SK-N-SH (cell line): ENCODE data around the gene EGF. TPM values are rescaled to one million over a fixed set of nuclear protein-coding genes. Genes with fewer than 3 reads are reported as not detected.

Experiments
- CTCF ChIA-PET: fragments of 300-600, 350-600 bp; formaldehyde crosslinking; extraction: SDS; loops from one replicate; lab custom pipeline; 2021; lab: Yijun Ruan, JAX
- POLR2A ChIA-PET: fragments of 350-600 bp; sonication (Branson Sonifier 250); formaldehyde crosslinking; extraction: SDS; loops from one replicate; lab custom pipeline; 2020; ENCODE audit warnings: antibody characterized with exemption, inconsistent platforms; lab: Yijun Ruan, JAX
- DNase-seq: peaks from one replicate; pipeline ENCODE4 v3.0.0; 2012
- H2AFZ ChIP-seq: fragments of 200-600 bp; sonication (generic); 2 replicates; pipeline ENCODE4 v1.8.1; 2016; ENCODE audit warnings: antibody characterized with exemption, mild to moderate bottlenecking, low read depth
- H3F3A ChIP-seq: fragments of 200-600 bp; sonication (generic); replicated peaks from 2 replicates; pipeline ENCODE3; 2016; ENCODE audit warnings: antibody characterized with exemption, mild to moderate bottlenecking; ENCODE audit not compliant: insufficient read depth
- H3K27ac ChIP-seq, 2 experiments: fragments of 200-500 bp in 1 of 2; fragments of 200-600 bp in 1 of 2; sonication (Bioruptor generic) in 1 of 2; sonication (generic), shearing (Covaris generic) in 1 of 2; 2 replicates each; pipeline versions ENCODE4 v1.5.1 to v1.6.1; 2014 to 2016; ENCODE audit warnings: low read depth in 2 of 2, inconsistent platforms in 1 of 2, low read length in 1 of 2, mild to moderate bottlenecking in 1 of 2, mixed read lengths in 1 of 2
- H3K27me3 ChIP-seq: fragments of 200-600 bp; sonication (generic), shearing (Covaris generic); 2 replicates; pipeline ENCODE4 v1.6.1; 2016; ENCODE audit warnings: mixed run types; ENCODE audit not compliant: insufficient read depth
- H3K36me3 ChIP-seq, 2 experiments: fragments of 200-500 bp in 1 of 2; fragments of 200-600 bp in 1 of 2; sonication (Bioruptor generic) in 1 of 2; sonication (generic) in 1 of 2; replicated peaks in 1 of 2; 2 replicates each; pipeline versions ENCODE3 to v1.5.1; 2014 to 2016; ENCODE audit warnings: low read length in 1 of 2, mild to moderate bottlenecking in 1 of 2; ENCODE audit not compliant: insufficient read depth in 2 of 2, control insufficient read depth in 1 of 2
- H3K4me1 ChIP-seq, 2 experiments: fragments of 200-500 bp in 1 of 2; fragments of 200-600 bp in 1 of 2; sonication (Bioruptor generic) in 1 of 2; sonication (generic), shearing (Covaris generic) in 1 of 2; 2 replicates each; pipeline versions ENCODE4 v1.5.1 to v1.6.1; 2014 to 2016; ENCODE audit warnings: low read depth in 1 of 2, low read length in 1 of 2, mixed run types in 1 of 2; ENCODE audit not compliant: insufficient read depth in 2 of 2, control insufficient read depth in 1 of 2
- H3K4me2 ChIP-seq: fragments of 200-600 bp; sonication (generic), shearing (Covaris generic); 2 replicates; pipeline ENCODE4 v1.6.1; 2017; ENCODE audit warnings: mixed run types
- H3K4me3 ChIP-seq, 2 experiments: fragments of 200-500 bp in 1 of 2; fragments of 200-600 bp in 1 of 2; sonication (Bioruptor generic) in 1 of 2; sonication (generic), shearing (Covaris generic) in 1 of 2; 2 replicates each; pipeline versions ENCODE4 v1.5.1 to v1.8.1; 2014 to 2016; ENCODE audit warnings: low read depth in 2 of 2, inconsistent platforms in 1 of 2, low read length in 1 of 2, mild to moderate bottlenecking in 1 of 2, mixed read lengths in 1 of 2, moderate library complexity in 1 of 2
- H3K79me2 ChIP-seq: fragments of 200-600 bp; sonication (generic); 2 replicates; pipeline ENCODE4 v1.8.1; 2017; ENCODE audit warnings: mild to moderate bottlenecking; ENCODE audit not compliant: insufficient read depth
- H3K9ac ChIP-seq: fragments of 200-600 bp; sonication (generic); 2 replicates; pipeline ENCODE4 v1.6.1; 2017; ENCODE audit warnings: mixed run types
- H3K9me2 ChIP-seq: fragments of 200-600 bp; sonication (generic); 2 replicates; pipeline ENCODE4 v1.6.1; 2017; ENCODE audit warnings: mixed run types
- H3K9me3 ChIP-seq: fragments of 200-600 bp; sonication (generic); 2 replicates; pipeline ENCODE4 v1.6.1; 2017; ENCODE audit warnings: mixed run types, mild to moderate bottlenecking, moderate library complexity
- H4K20me1 ChIP-seq: fragments of 200-600 bp; sonication (generic); 2 replicates; pipeline ENCODE4 v1.6.1; 2017; ENCODE audit warnings: mild to moderate bottlenecking, mixed run types; ENCODE audit not compliant: insufficient read depth
- EZH2phosphoT487 ChIP-seq: fragments of 200-600 bp; sonication (generic); IDR thresholded peaks from 2 replicates; pipeline ENCODE4 v1.6.1; 2017; ENCODE audit warnings: low read depth, mixed run types, mild to moderate bottlenecking, antibody characterized with exemption, moderate library complexity, borderline replicate concordance
- GABPA ChIP-seq: IDR thresholded peaks from 2 replicates; pipeline ENCODE4 v1.4.0; 2012; ENCODE audit warnings: low read depth, mild to moderate bottlenecking
- MAX ChIP-seq: IDR thresholded peaks from 2 replicates; pipeline ENCODE4 v1.4.0; 2012; ENCODE audit warnings: low read depth
- MEF2A ChIP-seq: IDR thresholded peaks from 2 replicates; pipeline ENCODE4 v1.4.0; 2012; ENCODE audit warnings: low read depth, borderline replicate concordance
- NFIC ChIP-seq: IDR thresholded peaks from 2 replicates; pipeline ENCODE4 v1.4.0; 2012; ENCODE audit warnings: borderline replicate concordance
- NRF1 ChIP-seq: IDR thresholded peaks from 2 replicates; pipeline ENCODE4 v1.6.1; 2012; ENCODE audit warnings: low read depth, mild to moderate bottlenecking, low read length
- POLR2AphosphoS5 ChIP-seq: IDR thresholded peaks from 2 replicates; pipeline ENCODE4 v1.6.1; 2012; ENCODE audit warnings: low read depth, low read length
- RAD21 ChIP-seq: IDR thresholded peaks from 2 replicates; pipeline ENCODE4 v1.6.1; 2012; ENCODE audit warnings: mild to moderate bottlenecking, low read length
- TEAD4 ChIP-seq: IDR thresholded peaks from 2 replicates; pipeline ENCODE4 v1.4.0; 2012; ENCODE audit warnings: mild to moderate bottlenecking, borderline replicate concordance; ENCODE audit not compliant: insufficient read depth
- USF1 ChIP-seq: IDR thresholded peaks from 2 replicates; pipeline ENCODE4 v1.4.0; 2012; ENCODE audit warnings: low read depth, borderline replicate concordance
- ZBTB33 ChIP-seq: IDR thresholded peaks from 2 replicates; pipeline ENCODE4 v1.4.0; 2012; ENCODE audit warnings: low read depth, borderline replicate concordance
- WGBS: methylation state at CpG from one replicate; pipeline ENCODE4 v1.1.6; 2017; ENCODE audit warnings: low lambda C conversion rate; 5-methylcytosine and 5-hydroxymethylcytosine counted together
- polyA plus RNA-seq, 3 experiments: library from polyadenylated mRNA; depleted of rRNA; stranded (reverse); fragments of >200 nt; gene quantifications; 2 replicates each; pipeline ENCODE4 v1.2.3, GENCODE V29; 2012

The EGF gene
- polyA plus RNA-seq, 1 of the 3 experiments (the other 2 are of a cell fraction): 0.89 TPM

- POLR2A ChIA-PET: no interaction called here
- no peak overlapping the region for H3K4me3 ChIP-seq
- CTCF ChIA-PET: no interaction called here
These were observed 31.1 kb downstream of the EGF start for GRCh38 chr4:109943745-109944144.

GRCh38 chr4:109944591-109944990, 31.9 kb downstream of the EGF start:
- no peaks in the 10 kb centered on the region for H3K79me2 ChIP-seq
- 43% methylated on average over 2 of the region's 2 CpGs for WGBS

More at GRCh38 chr4:109943745-109944144, 31.1 kb downstream of the EGF start:
- H2AFZ ChIP-seq: 0 out of 2 replicates have a peak overlapping the region, but pooled peaks have one; percentile 35
- no peaks in the 10 kb centered on the region for H3K36me3 ChIP-seq
- H3K9ac ChIP-seq: no peak overlapping the region
- H3K4me2 ChIP-seq: no peak overlapping the region
- TF ChIP-seq MEF2A (no peak), NRF1 (no peak)
- no peaks in the 10 kb centered on the region for H3K79me2 ChIP-seq
- H3F3A ChIP-seq: peaks cover 10% of the 10 kb centered on the region
- no peaks in the 10 kb centered on the region for H3K27me3 ChIP-seq
- H3K9me3 ChIP-seq: no peaks in the 10 kb centered on the region
- DNase-seq: no peak
- H3K9me2 ChIP-seq: no peaks in the 10 kb centered on the region
- H3K27ac ChIP-seq: no peak overlapping the region
- no peaks in the 10 kb centered on the region for H4K20me1 ChIP-seq
- 17% methylated on average over 2 of the region's 2 CpGs for WGBS
- H3K4me1 ChIP-seq: no peaks in the 10 kb centered on the region

GRCh38 chr4:109945056-109945455, 32.4 kb downstream of the EGF start:
- H3K4me3 ChIP-seq: no peak overlapping the region
- POLR2A ChIA-PET: no interaction called here
- H3K79me2 ChIP-seq: no peaks in the 10 kb centered on the region
- 21% methylated on average over 4 of the region's 4 CpGs for WGBS
- no peaks in the 10 kb centered on the region for H3K9me2 ChIP-seq
- H3K9ac ChIP-seq: no peak overlapping the region
- H3F3A ChIP-seq: peaks cover 10% of the 10 kb centered on the region
- H3K36me3 ChIP-seq: no peaks in the 10 kb centered on the region
- no peak for TF ChIP-seq TEAD4
- TF ChIP-seq NFIC: no peak
- no peak for TF ChIP-seq EZH2phosphoT487
- TF ChIP-seq USF1: no peak
- TF ChIP-seq POLR2AphosphoS5: no peak
- TF ChIP-seq, all 33 proteins: peak for 0
- no peak for DNase-seq
- Histone ChIP-seq H3K27me3 (no peaks in the 10 kb centered on the region), H3K4me2 (no peak overlapping the region), H3K4me1 (no peaks in the 10 kb centered on the region), H4K20me1 (no peaks in the 10 kb centered on the region), H2AFZ (no peak overlapping the region), H3K27ac (no peak overlapping the region), H3K9me3 (no peaks in the 10 kb centered on the region)
- CTCF ChIA-PET: no interaction called here

More at GRCh38 chr4:109944591-109944990, 31.9 kb downstream of the EGF start:
- Histone ChIP-seq H2AFZ (no peak overlapping the region), H3K4me3 (no peak overlapping the region), H3K4me1 (no peaks in the 10 kb centered on the region), H3K4me2 (no peak overlapping the region), H3K9ac (no peak overlapping the region), H4K20me1 (no peaks in the 10 kb centered on the region), H3F3A (peaks cover 10% of the 10 kb centered on the region), H3K36me3 (no peaks in the 10 kb centered on the region), H3K9me2 (no peaks in the 10 kb centered on the region), H3K9me3 (no peaks in the 10 kb centered on the region), H3K27me3 (no peaks in the 10 kb centered on the region), H3K27ac (no peak overlapping the region)
- ChIA-PET POLR2A (no interaction called here), CTCF (no interaction called here)
- DNase-seq: no peak
- no peak for TF ChIP-seq POLR2AphosphoS5
- TF ChIP-seq MAX: no peak
- no peak for TF ChIP-seq ZBTB33
- no peak for TF ChIP-seq RAD21
- TF ChIP-seq GABPA: no peak
